ENCODE measurements around the gene CCDC181.

DNA sequence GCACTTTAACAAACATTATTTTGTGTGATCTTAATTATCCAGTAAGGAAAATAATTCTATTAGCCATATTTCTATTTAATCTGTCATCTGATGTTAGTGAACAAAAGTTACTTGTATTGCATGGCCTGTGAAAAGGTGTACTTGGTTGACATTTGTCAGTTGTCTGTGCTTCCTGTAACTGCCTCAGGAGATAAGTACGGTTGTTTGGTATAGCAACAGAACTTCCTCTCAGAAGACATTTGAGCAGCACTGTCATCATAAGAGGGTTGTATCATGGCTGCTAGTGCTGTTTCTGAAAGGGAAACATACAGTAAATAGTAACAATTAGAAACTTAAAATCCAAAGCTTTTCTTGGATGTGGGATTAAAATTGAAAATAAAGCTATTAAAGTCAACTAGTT is 55.9 kb downstream of the CCDC181 start:
- TF ChIP-seq, protein P1, sequence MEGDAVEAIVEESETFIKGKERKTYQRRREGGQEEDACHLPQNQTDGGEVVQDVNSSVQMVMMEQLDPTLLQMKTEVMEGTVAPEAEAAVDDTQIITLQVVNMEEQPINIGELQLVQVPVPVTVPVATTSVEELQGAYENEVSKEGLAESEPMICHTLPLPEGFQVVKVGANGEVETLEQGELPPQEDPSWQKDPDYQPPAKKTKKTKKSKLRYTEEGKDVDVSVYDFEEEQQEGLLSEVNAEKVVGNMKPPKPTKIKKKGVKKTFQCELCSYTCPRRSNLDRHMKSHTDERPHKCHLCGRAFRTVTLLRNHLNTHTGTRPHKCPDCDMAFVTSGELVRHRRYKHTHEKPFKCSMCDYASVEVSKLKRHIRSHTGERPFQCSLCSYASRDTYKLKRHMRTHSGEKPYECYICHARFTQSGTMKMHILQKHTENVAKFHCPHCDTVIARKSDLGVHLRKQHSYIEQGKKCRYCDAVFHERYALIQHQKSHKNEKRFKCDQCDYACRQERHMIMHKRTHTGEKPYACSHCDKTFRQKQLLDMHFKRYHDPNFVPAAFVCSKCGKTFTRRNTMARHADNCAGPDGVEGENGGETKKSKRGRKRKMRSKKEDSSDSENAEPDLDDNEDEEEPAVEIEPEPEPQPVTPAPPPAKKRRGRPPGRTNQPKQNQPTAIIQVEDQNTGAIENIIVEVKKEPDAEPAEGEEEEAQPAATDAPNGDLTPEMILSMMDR (IDR thresholded peaks at IDR 0.05; ENCODE audit: control extremely low read depth in 1 of 3, insufficient read depth in 1 of 3, low read depth in 1 of 3, low read length in 3 of 3) = no peak
- TF ChIP-seq EP300 (IDR thresholded peaks at IDR 0.05; ENCODE audit: borderline replicate concordance in 1 of 2, low read depth in 2 of 2, low read length in 2 of 2) = no peak
- TF ChIP-seq SIN3A (conservative IDR thresholded peaks at IDR 0.05 in 1 of 2, IDR thresholded peaks at IDR 0.05 in 1 of 2; ENCODE audit: low read depth in 1 of 2, low read length in 2 of 2) = no peak
- TF ChIP-seq, protein P2, sequence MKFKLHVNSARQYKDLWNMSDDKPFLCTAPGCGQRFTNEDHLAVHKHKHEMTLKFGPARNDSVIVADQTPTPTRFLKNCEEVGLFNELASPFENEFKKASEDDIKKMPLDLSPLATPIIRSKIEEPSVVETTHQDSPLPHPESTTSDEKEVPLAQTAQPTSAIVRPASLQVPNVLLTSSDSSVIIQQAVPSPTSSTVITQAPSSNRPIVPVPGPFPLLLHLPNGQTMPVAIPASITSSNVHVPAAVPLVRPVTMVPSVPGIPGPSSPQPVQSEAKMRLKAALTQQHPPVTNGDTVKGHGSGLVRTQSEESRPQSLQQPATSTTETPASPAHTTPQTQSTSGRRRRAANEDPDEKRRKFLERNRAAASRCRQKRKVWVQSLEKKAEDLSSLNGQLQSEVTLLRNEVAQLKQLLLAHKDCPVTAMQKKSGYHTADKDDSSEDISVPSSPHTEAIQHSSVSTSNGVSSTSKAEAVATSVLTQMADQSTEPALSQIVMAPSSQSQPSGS (IDR thresholded peaks at IDR 0.05; ENCODE audit: low read length) = no peak
- no peak for TF ChIP-seq TAF7 (optimal IDR thresholded peaks at IDR 0.05; ENCODE audit: borderline replicate concordance, low read depth, low read length)
- TF ChIP-seq, protein P3, sequence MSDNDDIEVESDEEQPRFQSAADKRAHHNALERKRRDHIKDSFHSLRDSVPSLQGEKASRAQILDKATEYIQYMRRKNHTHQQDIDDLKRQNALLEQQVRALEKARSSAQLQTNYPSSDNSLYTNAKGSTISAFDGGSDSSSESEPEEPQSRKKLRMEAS (IDR thresholded peaks at IDR 0.05) = no peak
